GM18499 (cell line): ENCODE data around the gene UPK2.

Source experiments
- ATAC-seq: cut with Tn5 transposase; IDR thresholded peaks from one replicate; pipeline ENCODE4 v1.9.1; 2021; ENCODE audit warnings: moderate number of reproducible peaks; ENCODE audit not compliant: insufficient read depth, unreplicated experiment

The UPK2 gene

GRCh38 chr11:118956094-118956846 is at the start of gene UPK2:
Gene UPK2 (plus strand): TSS chr11:118956298. CDS start chr11:118956351, 53 bp downstream.
- no peak for ATAC-seq

- ATAC-seq, result no peak
Measured at GRCh38 chr11:118907051-118908042, 48.8 kb upstream of the UPK2 start.

DNA sequence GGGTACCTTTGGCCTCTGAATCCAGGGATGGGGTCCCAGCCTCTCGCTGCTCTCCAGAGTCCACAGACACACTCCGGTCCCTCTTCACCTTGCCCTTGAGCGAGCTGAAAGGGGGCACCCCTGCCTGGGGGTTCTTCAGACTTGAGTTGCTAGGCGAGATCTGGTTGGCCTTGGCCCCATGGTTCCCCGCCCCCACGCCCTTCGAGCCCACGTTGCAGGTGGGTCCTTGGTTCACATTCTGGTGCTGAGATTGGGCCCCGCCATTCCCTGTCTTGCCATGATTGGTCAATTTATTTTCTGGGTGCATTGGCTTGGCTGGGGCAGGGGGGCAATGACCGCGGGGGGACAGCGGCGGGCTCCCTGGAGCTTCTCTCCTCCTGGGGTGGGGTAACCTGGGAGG is 47.8 kb upstream of the UPK2 start:
- no peak for ATAC-seq

DNA sequence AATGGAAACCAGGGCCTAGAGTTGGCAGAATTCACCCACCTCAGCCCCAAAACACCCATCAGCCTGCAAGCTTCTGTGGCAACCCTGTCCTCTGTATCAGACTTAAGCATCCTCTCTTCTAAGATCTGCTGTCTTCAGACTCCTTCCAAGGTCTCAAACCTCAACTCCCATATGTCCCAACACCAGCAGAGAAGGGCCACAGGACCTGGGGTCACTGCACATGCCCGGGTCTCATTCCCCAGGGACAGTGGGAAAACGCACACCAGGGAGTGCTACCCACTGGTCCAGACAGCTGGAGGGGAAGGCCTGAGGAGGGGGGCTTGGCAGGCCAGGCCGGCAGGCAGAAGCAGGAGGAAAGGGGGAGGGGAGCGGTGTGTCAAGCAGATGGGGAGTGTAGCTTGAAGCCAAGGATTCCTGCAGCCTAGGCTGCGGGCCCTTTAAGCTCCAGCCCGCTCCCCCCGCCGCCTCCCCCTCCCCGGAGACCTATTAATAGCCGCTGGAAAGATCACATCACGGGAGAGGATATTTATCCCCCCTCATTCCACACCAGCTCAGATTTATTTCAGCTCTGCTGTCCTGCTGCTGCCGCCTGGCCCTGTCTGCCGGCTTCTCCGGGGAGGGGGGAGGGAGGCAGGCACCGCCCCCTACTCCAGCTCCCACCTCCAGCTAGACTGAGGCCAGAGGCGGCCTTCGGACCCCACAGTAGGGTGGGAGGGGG is 47.0 kb upstream of the UPK2 start:
- no peak for ATAC-seq

GRCh38 chr11:118909619-118910308 is 46.3 kb upstream of the UPK2 start:
- ATAC-seq, result no peak

- no peak for ATAC-seq
Measured at GRCh38 chr11:118910309-118911112, 45.6 kb upstream of the UPK2 start.

- ATAC-seq, result no peak
Measured at GRCh38 chr11:118911113-118911879, 44.8 kb upstream of the UPK2 start.

- ATAC-seq, result no peak
Measured at GRCh38 chr11:118911880-118912741, 44.0 kb upstream of the UPK2 start.

DNA sequence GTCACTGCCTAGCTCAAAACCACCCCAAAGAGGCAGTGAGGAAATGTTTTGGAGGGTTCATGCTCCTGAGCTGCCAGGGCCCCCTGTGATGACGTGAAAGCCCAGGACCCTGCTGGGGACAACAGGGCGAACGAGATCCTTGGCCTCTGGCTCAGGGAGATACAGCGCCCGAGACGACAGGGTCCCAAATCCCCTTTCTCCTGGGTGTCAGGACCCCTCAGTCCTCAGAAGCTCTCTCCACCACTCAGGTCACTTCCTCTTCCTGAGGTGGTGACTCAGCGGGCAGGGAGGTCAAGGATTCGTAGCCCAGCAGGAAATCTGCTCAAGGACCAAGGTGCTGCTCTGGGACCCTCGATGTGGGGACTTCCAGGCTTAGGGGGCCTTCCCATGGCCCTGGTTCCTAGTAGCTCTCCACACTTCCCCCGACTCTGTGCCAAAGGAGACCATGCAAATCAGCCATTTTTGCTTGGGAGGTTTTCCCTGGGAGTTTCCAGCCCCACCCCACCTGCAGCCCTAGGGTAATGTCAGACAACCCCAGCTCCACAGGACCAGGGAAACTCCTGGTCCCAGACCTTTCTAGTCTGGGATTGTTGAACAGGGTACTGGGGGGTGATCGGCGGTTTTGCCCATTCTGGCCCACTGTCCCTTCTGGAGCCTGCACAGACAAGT is 43.2 kb upstream of the UPK2 start:
- no peak for ATAC-seq

DNA sequence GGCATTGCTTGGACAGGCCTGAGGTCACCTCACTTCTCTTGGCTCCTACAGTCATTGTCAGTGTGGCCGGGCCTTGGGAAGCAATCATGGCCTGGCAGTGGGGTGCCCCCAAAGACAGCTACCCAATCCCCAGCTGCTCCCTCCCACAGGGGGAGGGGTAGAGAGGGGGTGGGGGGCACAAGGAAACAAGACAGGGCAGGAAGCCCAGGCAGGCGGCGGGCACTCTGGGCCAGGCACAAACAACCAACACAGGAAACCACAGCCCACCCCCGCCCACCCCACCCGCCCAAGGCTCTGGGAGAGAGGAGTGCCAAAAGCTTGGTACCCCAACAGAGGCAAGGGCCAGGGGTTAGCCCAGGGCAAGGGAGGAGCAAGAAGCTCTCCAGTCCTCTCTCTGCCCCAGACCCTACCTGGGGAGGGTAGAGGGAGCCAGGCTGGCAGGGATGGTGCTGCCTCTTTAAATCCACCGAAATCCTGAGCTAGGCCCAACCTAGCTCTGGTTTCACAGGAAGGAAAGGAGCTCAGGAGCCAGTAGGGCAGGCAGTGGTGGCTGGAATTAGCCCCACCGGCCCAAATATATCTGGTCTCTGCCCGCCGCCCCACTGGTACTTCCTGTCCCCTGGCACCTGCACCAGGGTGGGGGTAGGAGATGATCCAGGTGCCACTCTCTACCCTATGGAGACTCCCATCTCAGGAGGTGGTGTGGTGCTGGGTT is 42.5 kb upstream of the UPK2 start:
- no peak for ATAC-seq

GRCh38 chr11:118914178-118914918 is 41.8 kb upstream of the UPK2 start:
- no peak for ATAC-seq

- ATAC-seq, result no peak
Measured at GRCh38 chr11:118914987-118915386, 41.1 kb upstream of the UPK2 start.

DNA sequence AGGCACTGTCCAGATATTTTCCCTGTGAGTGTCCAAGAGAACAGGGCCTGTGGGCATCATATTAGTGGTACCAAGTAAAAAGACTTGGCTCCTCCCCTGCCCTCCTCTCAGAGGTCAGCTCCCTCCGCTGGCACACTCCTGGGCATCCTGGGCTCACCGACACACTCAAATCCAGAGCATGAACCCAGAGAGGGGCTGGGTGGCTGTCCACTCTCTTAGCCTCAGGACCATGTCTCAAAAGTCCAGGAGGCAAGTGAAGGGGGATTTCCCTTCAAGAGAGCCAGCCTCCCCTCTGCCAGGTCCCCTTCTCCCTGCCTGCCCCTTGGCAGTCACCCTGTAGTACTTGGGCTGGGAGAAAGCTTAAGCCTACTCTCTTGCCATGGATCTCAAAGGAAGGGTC is 40.7 kb upstream of the UPK2 start:
- no peak for ATAC-seq

- no peak for ATAC-seq
Measured at GRCh38 chr11:118915941-118916841, 39.9 kb upstream of the UPK2 start.
